Stimulated activated CD4-positive, alpha-beta T cell treated with anti-CD3 and anti-CD28 coated beads, Interleukin-4, amount 100 ng/mL, for 48 hours (primary cell): ENCODE measurements around the gene UROS.

Source experiments
- DNase-seq, 2 donors: peaks; one replicate each; pipeline ENCODE4 v3.0.0-alpha.2; 2020; ENCODE audit warnings: low read depth in 2 of 2

The UROS gene

GRCh38 chr10:125836746-125837145, 13.7 kb upstream of the UROS start:
- DNase-seq: no peak

GRCh38 chr10:125828311-125828710, 5.3 kb upstream of the UROS start:
- no peak for DNase-seq

GRCh38 chr10:125827133-125827532, 4.1 kb upstream of the UROS start:
- no peak for DNase-seq

- no peak for DNase-seq
Measured at GRCh38 chr10:125824736-125825135, 1.7 kb upstream of the UROS start.

- DNase-seq: no peak
Measured at GRCh38 chr10:125823663-125824251, 699 bp upstream of the UROS start.

GRCh38 chr10:125820701-125821100, 2.4 kb downstream of the UROS start:
- no peak for DNase-seq

- DNase-seq: no peak
Measured at GRCh38 chr10:125817337-125817946, 5.6 kb downstream of the UROS start.

GRCh38 chr10:125816548-125816947, 6.5 kb downstream of the UROS start:
- DNase-seq: no peak

- no peak for DNase-seq
Measured at GRCh38 chr10:125815764-125816163, 7.3 kb downstream of the UROS start.

- no peak for DNase-seq
Measured at GRCh38 chr10:125812128-125812750, 10.8 kb downstream of the UROS start.

GRCh38 chr10:125811251-125811650, 11.8 kb downstream of the UROS start:
- DNase-seq: no peak

GRCh38 chr10:125808047-125808446, 15.0 kb downstream of the UROS start:
- DNase-seq: no peak

GRCh38 chr10:125802739-125803138, 20.3 kb downstream of the UROS start:
- DNase-seq: no peak

GRCh38 chr10:125802131-125802530, 20.9 kb downstream of the UROS start:
- DNase-seq: no peak

GRCh38 chr10:125801574-125801973, 21.5 kb downstream of the UROS start:
- DNase-seq: no peak

- no peak for DNase-seq
Measured at GRCh38 chr10:125799451-125800182, 23.4 kb downstream of the UROS start.

- no peak for DNase-seq
Measured at GRCh38 chr10:125797994-125798662, 24.9 kb downstream of the UROS start.

GRCh38 chr10:125797424-125797823, 25.6 kb downstream of the UROS start:
- DNase-seq: no peak

GRCh38 chr10:125795637-125796190, 27.3 kb downstream of the UROS start:
- DNase-seq: no peak

GRCh38 chr10:125795128-125795527, 27.9 kb downstream of the UROS start:
- DNase-seq: no peak

GRCh38 chr10:125792342-125793300, 30.4 kb downstream of the UROS start:
- DNase-seq: no peak
